SH-SY5Y (cell line): ENCODE measurements around the gene GPR42.

Experiments
- GATA2 ChIP-seq: IDR thresholded peaks from 2 replicates; pipeline ENCODE4 v1.6.1; 2011; ENCODE audit warnings: mild to moderate bottlenecking, low read depth, low read length
- GATA3 ChIP-seq: IDR thresholded peaks from 2 replicates; pipeline ENCODE4 v1.6.1; 2011; ENCODE audit warnings: low read depth, mild to moderate bottlenecking, low read length, moderate library complexity

GPR42 gene

GRCh38 chr19:35417278-35417677 lies 46.4 kb downstream of the GPR42 start:
- TF ChIP-seq GATA3 (no peak), GATA2 (no peak)

GRCh38 chr19:35417713-35418534 lies 47.1 kb downstream of the GPR42 start:
- no peak for TF ChIP-seq GATA2
- TF ChIP-seq GATA3, result no peak

- TF ChIP-seq GATA3 (no peak), GATA2 (no peak)
Observed at GRCh38 chr19:35419046-35419445, 48.2 kb downstream of the GPR42 start.

- TF ChIP-seq GATA2, result no peak
- TF ChIP-seq GATA3, result no peak
Observed at GRCh38 chr19:35419805-35420204, 48.9 kb downstream of the GPR42 start.

DNA sequence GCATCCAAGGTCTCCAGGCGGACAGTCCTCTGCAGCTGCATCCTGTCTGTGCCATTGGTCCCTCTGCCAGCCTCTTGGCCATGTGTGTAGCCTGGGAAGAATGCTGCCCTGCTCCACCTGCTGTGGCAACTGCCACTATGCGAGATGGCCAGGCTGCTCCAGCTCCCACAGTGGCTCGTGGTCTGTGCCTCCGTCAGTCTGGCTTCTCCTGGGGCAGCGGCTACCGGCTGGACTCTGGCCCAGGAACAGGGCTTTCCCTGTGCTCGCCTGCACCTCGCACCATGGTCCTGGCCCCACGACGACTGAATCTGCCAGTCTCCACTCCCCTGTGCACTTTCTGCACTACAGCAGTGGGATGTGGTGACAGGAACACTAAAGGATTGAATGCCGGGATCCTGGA lies 50.5 kb downstream of the GPR42 start:
- no peak for TF ChIP-seq GATA2
- TF ChIP-seq GATA3, result no peak
